Smooth muscle cell (in vitro differentiated cells): ENCODE results near the gene GRM7. TPM values are rescaled to one million over a fixed set of nuclear protein-coding genes. Genes with fewer than 3 reads are reported as not detected.

Experiments
- DNase-seq: peaks from one replicate; lab custom pipeline; 2025; ENCODE audit not compliant: unreplicated experiment; lab: John Stamatoyannopoulos, UW
- H2AFZ ChIP-seq: fragments of 200-600 bp; sonication (generic); 2 replicates; pipeline ENCODE4 v1.6.0; 2016; ENCODE audit warnings: antibody characterized with exemption, low read depth, mild to moderate bottlenecking
- H3F3A ChIP-seq: fragments of 200-600 bp; sonication (generic); 2 replicates; pipeline ENCODE4 v1.6.0; 2017; ENCODE audit warnings: antibody characterized with exemption, low read depth
- H3K27ac ChIP-seq: fragments of 200-600 bp; sonication (generic); 2 replicates; pipeline ENCODE4 v1.5.1; 2016; ENCODE audit warnings: low read depth, mild to moderate bottlenecking
- H3K27me3 ChIP-seq: fragments of 200-600 bp; sonication (generic); 2 replicates; pipeline ENCODE4 v1.6.1; 2016; ENCODE audit warnings: low read depth, mild to moderate bottlenecking
- H3K36me3 ChIP-seq: fragments of 200-600 bp; sonication (generic); 2 replicates; pipeline ENCODE4 v1.5.1; 2016; ENCODE audit warnings: low read depth
- H3K4me1 ChIP-seq: fragments of 200-600 bp; sonication (generic); 2 replicates; pipeline ENCODE4 v1.5.1; 2016; ENCODE audit warnings: low read depth
- H3K4me2 ChIP-seq: fragments of 200-600 bp; sonication (generic); 2 replicates; pipeline ENCODE4 v1.6.0; 2016; ENCODE audit warnings: mild to moderate bottlenecking
- H3K4me3 ChIP-seq: fragments of 200-600 bp; sonication (generic); 2 replicates; pipeline ENCODE4 v1.5.1; 2016; ENCODE audit warnings: mild to moderate bottlenecking
- H3K79me2 ChIP-seq: fragments of 200-600 bp; sonication (generic); 2 replicates; pipeline ENCODE4 v1.6.0; 2016; ENCODE audit warnings: low read depth, mild to moderate bottlenecking
- H3K9ac ChIP-seq: fragments of 200-600 bp; sonication (generic); 2 replicates; pipeline ENCODE4 v1.6.0; 2016; ENCODE audit warnings: low read depth
- H3K9me3 ChIP-seq: fragments of 200-600 bp; sonication (generic); replicated peaks from 2 replicates; pipeline ENCODE4 v1.5.1; 2016; ENCODE audit warnings: low read depth
- H4K20me1 ChIP-seq: fragments of 200-600 bp; sonication (generic); 2 replicates; pipeline ENCODE4 v1.6.0; 2016; ENCODE audit warnings: low read depth
- CTCF ChIP-seq: fragments of 200-600 bp; sonication (generic); IDR thresholded peaks from 2 replicates; pipeline ENCODE4 v1.5.1; 2017; ENCODE audit warnings: borderline replicate concordance, mild to moderate bottlenecking, antibody characterized with exemption; ENCODE audit not compliant: insufficient read depth, poor library complexity, severe bottlenecking
- WGBS: methylation state at CpG from one replicate; pipeline ENCODE4 v1.1.7; 2016; ENCODE audit warnings: low lambda C conversion rate; 5-methylcytosine and 5-hydroxymethylcytosine counted together
- polyA plus RNA-seq: library from polyadenylated mRNA; unstranded; fragments of >200 nt; fragmentation: Nextera tagmentation; extraction: Ambion mirVana; gene quantifications from 2 replicates; pipeline ENCODE4 v1.2.1, GENCODE V29; 2016
- total RNA-seq: library from RNA; depleted of rRNA; stranded (reverse); fragments of >200 nt; gene quantifications from 2 replicates; pipeline ENCODE4 v1.2.3, GENCODE V29; 2014

The GRM7 gene
- total and polyA plus RNA-seq, 2 experiments from 2014 or later, result not detected

GRCh38 chr3:7733933-7734332 is 873.0 kb downstream of the GRM7 start:
- 86% methylated on average over 1 of the region's 1 CpG for WGBS
- Histone ChIP-seq H2AFZ (no peak overlapping the region), H3K9me3 (no peaks in the 10 kb centered on the region), H3K4me1 (no peaks in the 10 kb centered on the region), H3K27me3 (no peaks in the 10 kb centered on the region), H3K4me3 (no peak overlapping the region), H3K27ac (no peak overlapping the region), H3K4me2 (no peak overlapping the region), H3K9ac (no peak overlapping the region), H3F3A (no peaks in the 10 kb centered on the region), H4K20me1 (no peaks in the 10 kb centered on the region), H3K79me2 (no peaks in the 10 kb centered on the region), H3K36me3 (no peaks in the 10 kb centered on the region)
- TF ChIP-seq CTCF, result no peak
- no peak for DNase-seq

DNA sequence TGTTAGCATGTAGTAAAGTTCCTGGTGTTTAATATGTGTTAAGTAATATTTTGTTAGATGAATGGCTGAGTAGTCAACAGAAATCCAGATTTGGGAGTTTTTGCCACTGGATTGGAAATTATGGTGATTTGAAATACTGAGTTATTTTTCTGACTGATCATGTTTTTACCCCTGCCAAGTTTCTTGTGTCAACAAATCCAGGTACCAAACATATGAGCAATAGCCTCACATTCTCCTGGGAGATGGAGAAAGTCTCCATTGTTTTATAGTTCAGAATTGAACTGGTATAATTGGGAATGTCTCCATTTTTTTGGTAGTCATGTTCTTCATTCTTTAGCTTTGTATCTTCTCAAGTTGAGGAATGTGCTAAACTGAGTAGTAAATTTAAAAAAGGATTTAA is 873.5 kb downstream of the GRM7 start:
- Histone ChIP-seq H3F3A (no peaks in the 10 kb centered on the region), H3K79me2 (no peaks in the 10 kb centered on the region), H3K27ac (no peak overlapping the region), H2AFZ (no peak overlapping the region), H3K36me3 (no peaks in the 10 kb centered on the region), H3K27me3 (no peaks in the 10 kb centered on the region), H3K4me2 (no peak overlapping the region), H3K9me3 (no peaks in the 10 kb centered on the region), H3K4me1 (no peaks in the 10 kb centered on the region), H4K20me1 (no peaks in the 10 kb centered on the region), H3K4me3 (no peak overlapping the region), H3K9ac (no peak overlapping the region)
- TF ChIP-seq CTCF, result no peak
- DNase-seq, result no peak

- Histone ChIP-seq H3K4me3 (no peak overlapping the region), H3K27ac (no peak overlapping the region), H2AFZ (no peak overlapping the region), H3K9me3 (no peaks in the 10 kb centered on the region), H3K4me2 (no peak overlapping the region), H4K20me1 (no peaks in the 10 kb centered on the region), H3K27me3 (no peaks in the 10 kb centered on the region), H3K9ac (no peak overlapping the region), H3F3A (no peaks in the 10 kb centered on the region), H3K36me3 (no peaks in the 10 kb centered on the region), H3K4me1 (no peaks in the 10 kb centered on the region), H3K79me2 (no peaks in the 10 kb centered on the region)
- 97% methylated on average over 1 of the region's 1 CpG for WGBS
- no peak for DNase-seq
- no peak for TF ChIP-seq CTCF
Measured at GRCh38 chr3:7737263-7737662, 876.3 kb downstream of the GRM7 start.

GRCh38 chr3:7739754-7740153 is 878.8 kb downstream of the GRM7 start:
- Histone ChIP-seq H3K36me3 (no peaks in the 10 kb centered on the region), H3K79me2 (no peaks in the 10 kb centered on the region), H3K9ac (no peak overlapping the region), H3K4me1 (no peaks in the 10 kb centered on the region), H3K27ac (no peak overlapping the region), H3F3A (no peaks in the 10 kb centered on the region), H3K4me2 (no peak overlapping the region), H3K27me3 (no peaks in the 10 kb centered on the region), H3K9me3 (no peaks in the 10 kb centered on the region), H2AFZ (no peak overlapping the region), H4K20me1 (no peaks in the 10 kb centered on the region), H3K4me3 (no peak overlapping the region)
- DNase-seq, result no peak
- WGBS, result 92% methylated on average over 2 of the region's 2 CpGs
- no peak for TF ChIP-seq CTCF
